HepG2 (cell line): ENCODE data around the gene TMEM127. TPM values are rescaled to one million over a fixed set of nuclear protein-coding genes. Genes with fewer than 3 reads are reported as not detected.

Experiments
- HDAC6 ChIP-seq: fragments of 200-600 bp; sonication (generic); IDR thresholded peaks from 2 replicates; pipeline ENCODE4 v1.7.0; 2017; ENCODE audit warnings: mild to moderate bottlenecking, antibody characterized with exemption, low read length, low read depth
- IRF2 ChIP-seq: IDR thresholded peaks from 2 replicates; pipeline ENCODE4 v1.6.1; 2018; ENCODE audit warnings: missing genetic modification reagents, missing compliant biosample characterization
- NFYC ChIP-seq: IDR thresholded peaks from 2 replicates; pipeline ENCODE4 v1.6.1; 2016; ENCODE audit warnings: missing genetic modification reagents, missing compliant biosample characterization
- PAXIP1 ChIP-seq: sonication (generic); formaldehyde crosslinking; conservative IDR thresholded peaks from 2 replicates; pipeline ENCODE4 v1.4.0; 2020; ENCODE audit warnings: mild to moderate bottlenecking, missing genetic modification reagents, moderate library complexity
- PBX2 ChIP-seq: IDR thresholded peaks from 2 replicates; pipeline ENCODE4 v1.6.1; 2016; ENCODE audit warnings: control low read depth
- PREB ChIP-seq: sonication (generic); formaldehyde crosslinking; IDR thresholded peaks from 2 replicates; pipeline ENCODE4 v1.4.0; 2020; ENCODE audit warnings: missing genetic modification reagents
- TRIM22 ChIP-seq: fragments of 450-650 bp; IDR thresholded peaks from 2 replicates; pipeline ENCODE4 v1.6.1; 2017
- ZNF224 ChIP-seq: sonication (generic); formaldehyde crosslinking; IDR thresholded peaks from 2 replicates; pipeline ENCODE4 v1.5.0; 2020; ENCODE audit warnings: mild to moderate bottlenecking, missing genetic modification reagents
- ZNF317 ChIP-seq: sonication (generic); formaldehyde crosslinking; IDR thresholded peaks from 2 replicates; pipeline ENCODE4 v1.5.0; 2020; ENCODE audit warnings: mild to moderate bottlenecking, missing genetic modification reagents
- ZNF34 ChIP-seq: sonication (generic); formaldehyde crosslinking; IDR thresholded peaks from 2 replicates; pipeline ENCODE4 v1.4.0; 2020; ENCODE audit warnings: mild to moderate bottlenecking, missing genetic modification reagents, borderline replicate concordance
- ZNF501 ChIP-seq: sonication (generic); formaldehyde crosslinking; IDR thresholded peaks from 2 replicates; pipeline ENCODE4 v1.5.1; 2020; ENCODE audit warnings: mild to moderate bottlenecking, moderate library complexity, missing genetic modification reagents
- ZNF574 ChIP-seq: sonication (generic); formaldehyde crosslinking; IDR thresholded peaks from 2 replicates; pipeline ENCODE4 v1.4.0; 2020; ENCODE audit warnings: missing genetic modification reagents
- ZNF709 ChIP-seq: sonication (generic); formaldehyde crosslinking; IDR thresholded peaks from 2 replicates; pipeline ENCODE4 v1.5.0; 2020; ENCODE audit warnings: mild to moderate bottlenecking, missing genetic modification reagents
- ZNF800 ChIP-seq: sonication (generic); formaldehyde crosslinking; IDR thresholded peaks from 2 replicates; pipeline ENCODE4 v1.4.0; 2020; ENCODE audit warnings: missing genetic modification reagents
- ZNF891 ChIP-seq: sonication (generic); formaldehyde crosslinking; IDR thresholded peaks from 2 replicates; pipeline ENCODE4 v1.5.0; 2020; ENCODE audit warnings: mild to moderate bottlenecking, missing genetic modification reagents
- polyA plus RNA-seq, 8 experiments: library from polyadenylated mRNA; depleted of rRNA in 3 of 8; stranded (reverse) in 7 of 8; unstranded in 1 of 8; fragments of >200 nt; fragmentation: Illumina TruSeq in 4 of 8; extraction: Trizol in 4 of 8; gene quantifications; 2 replicates each; pipeline versions ENCODE4 v1.2.1 to v1.2.3, GENCODE V29; 2011 to 2016; ENCODE audit warnings: low read depth in 4 of 8, missing spikeins in 1 of 8, mixed read lengths in 1 of 8; ENCODE audit not compliant: insufficient read depth in 1 of 8
- total RNA-seq, 5 experiments: library from RNA; depleted of rRNA; stranded (reverse); fragments of >200 nt; fragmentation: Illumina TruSeq; extraction: Trizol; gene quantifications; 2 replicates each; pipeline ENCODE4 v1.2.3, GENCODE V29; 2016; ENCODE audit warnings: low read depth in 1 of 5

Gene TMEM127
- total and polyA plus RNA-seq, 2 of the 13 experiments (the other 11 are each of a cell fraction or from before 2014, with no cell fraction given): 21.5 to 33.9 TPM

GRCh38 chr2:96265840-96266679, at the start of gene TMEM127, which contains the start of gene CIAO1 (continued):
- peak; percentile 90 for TF ChIP-seq ZNF891 (CRISPR knock-in tag)
- no peak for TF ChIP-seq PREB (CRISPR knock-in tag)
- TF ChIP-seq ZNF224 (CRISPR knock-in tag): peak; percentile 63; the same call in 1 of the 2 replicates
- TF ChIP-seq PBX2 (CRISPR knock-in tag): no peak
- peak; percentile 96 for TF ChIP-seq IRF2 (CRISPR knock-in tag)
- no peak for TF ChIP-seq TRIM22
- peak; percentile 84; the same call in 1 of the 2 replicates for TF ChIP-seq ZNF709 (CRISPR knock-in tag)
- peak; percentile 67; the same call in 1 of the 2 replicates for TF ChIP-seq ZNF317
- peak; percentile 97 for TF ChIP-seq ZNF574
- TF ChIP-seq NFYC (CRISPR knock-in tag): peak; percentile 66; the same call in 1 of the 2 replicates
- peak; percentile 89; the same call in 1 of the 2 replicates for TF ChIP-seq ZNF800 (CRISPR knock-in tag)
- TF ChIP-seq ZNF34 (CRISPR knock-in tag): peak; percentile 73; the same call in 1 of the 2 replicates
- peak; percentile 76 for TF ChIP-seq PAXIP1 (CRISPR knock-in tag)
- peak; percentile 99 for TF ChIP-seq ZNF501 (CRISPR knock-in tag)
- TF ChIP-seq HDAC6: no peak
